ENCODE data around the gene MT1M.
A peak's percentile ranks its signal among the peaks of the same experiment; 100 is the strongest.
"Not testable (repeated sequence)": the region's sequence is repeated elsewhere in the genome, so short reads cannot be mapped to it uniquely, and the experiment has no call there.

The MT1M gene

GRCh38 chr16:56608876-56609462, 23.5 kb upstream of the MT1M start:
- no peak for DNase-seq (ENCODE audit: low read depth in 2 of 2)

DNA sequence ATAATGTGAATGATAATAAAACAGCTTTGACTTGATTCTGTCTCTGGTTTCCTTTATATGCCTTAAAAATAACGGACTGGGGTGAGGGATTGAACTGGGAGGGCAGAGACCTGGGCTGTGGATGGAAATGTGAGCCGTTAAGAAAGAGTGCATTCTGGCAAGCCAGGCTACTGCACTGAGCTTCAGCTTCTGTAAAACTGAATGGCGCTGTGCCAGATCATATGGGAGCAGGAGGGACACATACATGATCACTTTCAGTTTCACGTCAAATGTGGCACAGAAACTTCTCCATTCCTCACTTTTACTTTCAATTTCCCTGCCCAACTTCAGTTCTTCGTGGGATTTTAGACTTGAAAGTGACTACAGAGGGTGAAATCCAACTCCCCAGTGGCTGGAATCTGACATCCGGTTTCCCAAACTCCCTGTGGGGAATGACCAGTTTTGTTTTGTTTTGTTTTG, 23.0 kb upstream of the MT1M start:
- peak; percentile 59 to 65 for DNase-seq (ENCODE audit: low read depth in 2 of 2)

- DNase-seq (ENCODE audit: low read depth in 2 of 2) = peak; percentile 54 to 71
These were observed 22.3 kb upstream of the MT1M start for GRCh38 chr16:56610017-56610608.

- no peak for DNase-seq (ENCODE audit: low read depth in 2 of 2)
These were observed 21.8 kb upstream of the MT1M start for GRCh38 chr16:56610609-56611111.

- DNase-seq (ENCODE audit: low read depth in 2 of 2) = no peak
These were observed 21.1 kb upstream of the MT1M start for GRCh38 chr16:56611281-56611833.

DNA sequence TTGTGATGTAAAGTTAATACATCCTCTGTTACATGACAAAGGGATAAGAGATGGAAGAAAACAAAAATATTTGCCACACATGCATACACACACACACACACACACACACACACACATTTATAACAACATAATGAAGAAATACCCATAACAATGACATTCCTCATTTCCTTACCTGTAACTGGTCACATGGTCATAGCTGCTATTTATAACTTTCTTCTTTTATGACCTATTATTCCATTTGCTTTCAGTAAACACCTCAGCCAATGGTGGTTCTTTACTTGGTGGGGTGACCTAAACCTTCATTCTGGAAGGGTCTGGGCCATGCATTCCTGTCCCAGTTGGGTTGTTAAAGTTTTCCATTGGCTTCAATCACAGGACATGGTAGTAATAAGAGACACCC, 18.8 kb upstream of the MT1M start:
- no peak for DNase-seq (ENCODE audit: low read depth in 2 of 2)

DNA sequence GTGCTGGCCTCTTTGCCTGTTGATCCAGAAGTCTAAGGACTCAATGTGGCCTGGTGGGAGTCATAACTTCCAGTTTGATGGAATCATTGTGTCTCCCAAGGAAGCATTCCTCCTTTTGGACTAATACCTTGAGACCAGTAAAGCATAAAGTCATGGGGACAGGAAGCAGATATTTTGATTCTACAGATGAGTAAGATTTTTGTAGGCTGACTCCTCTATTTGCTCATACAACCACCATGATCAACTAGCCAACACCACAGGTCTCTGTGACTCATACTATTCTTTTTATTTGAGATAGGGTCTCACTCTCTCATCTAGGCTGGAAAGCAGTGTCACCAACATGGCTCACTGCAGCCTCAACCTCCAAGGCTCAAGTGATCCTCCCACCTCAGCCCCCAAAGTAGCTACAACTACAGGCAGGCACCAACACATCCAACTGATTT, 17.9 kb upstream of the MT1M start:
- DNase-seq (ENCODE audit: low read depth in 2 of 2) = no peak

GRCh38 chr16:56615353-56615752, 17.1 kb upstream of the MT1M start:
- DNase-seq (ENCODE audit: low read depth in 2 of 2) = no peak

- DNase-seq (ENCODE audit: low read depth in 2 of 2) = no peak
These were observed 15.7 kb upstream of the MT1M start for GRCh38 chr16:56616608-56617211.

GRCh38 chr16:56617212-56618085, 15.0 kb upstream of the MT1M start:
- DNase-seq (ENCODE audit: low read depth in 2 of 2) = peak in 1 of 2 donors; percentile 61

- no peak for DNase-seq (ENCODE audit: low read depth in 2 of 2)
These were observed 14.3 kb upstream of the MT1M start for GRCh38 chr16:56618138-56618537.

- DNase-seq (ENCODE audit: low read depth in 2 of 2) = no peak
These were observed 12.0 kb upstream of the MT1M start for GRCh38 chr16:56620339-56620897.

DNA sequence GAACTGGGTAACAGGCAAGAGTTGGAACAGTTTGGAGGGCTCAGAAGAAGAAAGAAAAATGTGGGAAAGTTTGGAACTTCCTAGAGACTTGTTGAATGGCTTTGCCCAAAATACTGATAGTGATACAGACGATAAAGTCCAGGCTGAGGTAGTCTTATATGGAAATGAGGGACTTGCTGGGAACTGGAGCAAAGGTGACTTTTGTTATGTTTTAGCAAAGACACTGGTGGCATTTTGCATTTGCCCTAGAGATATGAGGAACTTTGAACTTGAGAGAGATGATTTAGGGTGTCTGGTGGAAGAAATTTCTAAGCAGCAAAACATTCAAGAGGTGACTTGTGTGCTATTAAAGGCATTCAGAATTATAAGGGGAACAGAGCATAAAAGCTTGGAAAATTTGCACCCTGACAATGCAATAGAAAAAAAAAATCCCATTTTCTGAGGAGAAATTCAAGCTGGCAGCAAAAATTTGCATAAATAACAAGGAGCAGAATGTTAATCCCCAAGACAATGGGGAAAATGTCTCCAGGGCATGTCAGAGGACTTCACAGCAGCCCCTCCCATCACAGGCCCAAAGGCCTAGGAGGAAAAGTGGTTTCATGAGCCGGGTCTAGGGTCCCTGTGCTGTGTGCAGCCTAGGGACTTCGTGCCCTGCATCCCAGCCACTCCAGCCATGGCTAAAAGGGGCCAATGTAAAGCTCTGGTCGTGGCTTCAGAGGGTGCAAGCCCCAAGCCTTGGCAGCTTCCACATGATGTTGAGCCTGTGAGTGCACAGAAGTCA, 10.6 kb upstream of the MT1M start:
- DNase-seq (ENCODE audit: low read depth in 2 of 2) = not testable (repeated sequence)

DNA sequence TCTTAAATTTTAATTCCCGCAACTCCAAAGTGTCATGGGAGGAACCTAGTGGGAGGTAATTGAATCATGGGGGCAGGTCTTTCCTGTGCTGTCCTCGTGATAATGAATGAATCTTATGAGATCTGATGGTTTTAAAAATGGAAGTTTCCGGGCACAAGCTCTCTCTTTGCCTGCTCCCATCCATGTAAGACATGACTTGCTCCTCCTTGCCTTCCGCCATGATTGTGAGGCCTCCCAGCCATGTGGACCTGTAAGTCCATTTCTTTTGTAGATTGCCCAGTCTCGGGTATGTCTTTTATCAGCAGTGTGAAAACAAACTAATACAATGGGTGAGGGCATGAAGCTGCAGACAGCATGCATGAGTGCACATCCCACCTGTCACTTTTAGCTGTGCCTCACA, 9.3 kb upstream of the MT1M start:
- DNase-seq (ENCODE audit: low read depth in 2 of 2) = not testable (repeated sequence)

DNA sequence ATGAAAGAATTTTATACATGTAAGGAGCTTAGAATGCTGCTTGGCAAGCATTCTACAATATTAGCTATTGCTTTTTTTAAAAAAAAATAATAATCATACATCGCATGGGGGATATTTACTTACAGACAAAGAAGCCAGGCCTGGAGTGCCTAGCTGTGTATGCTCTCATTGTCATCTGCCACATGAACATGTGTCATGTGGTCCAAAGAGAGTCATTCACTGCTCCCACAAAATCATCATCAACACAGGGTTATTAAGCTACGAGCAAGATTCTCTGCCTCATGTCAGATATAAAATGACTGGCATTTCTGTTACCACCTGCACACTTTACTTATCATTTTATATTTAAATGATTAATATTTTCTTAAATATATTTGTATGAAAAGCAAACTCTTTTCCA, 8.8 kb upstream of the MT1M start:
- DNase-seq (ENCODE audit: low read depth in 2 of 2) = no peak

DNA sequence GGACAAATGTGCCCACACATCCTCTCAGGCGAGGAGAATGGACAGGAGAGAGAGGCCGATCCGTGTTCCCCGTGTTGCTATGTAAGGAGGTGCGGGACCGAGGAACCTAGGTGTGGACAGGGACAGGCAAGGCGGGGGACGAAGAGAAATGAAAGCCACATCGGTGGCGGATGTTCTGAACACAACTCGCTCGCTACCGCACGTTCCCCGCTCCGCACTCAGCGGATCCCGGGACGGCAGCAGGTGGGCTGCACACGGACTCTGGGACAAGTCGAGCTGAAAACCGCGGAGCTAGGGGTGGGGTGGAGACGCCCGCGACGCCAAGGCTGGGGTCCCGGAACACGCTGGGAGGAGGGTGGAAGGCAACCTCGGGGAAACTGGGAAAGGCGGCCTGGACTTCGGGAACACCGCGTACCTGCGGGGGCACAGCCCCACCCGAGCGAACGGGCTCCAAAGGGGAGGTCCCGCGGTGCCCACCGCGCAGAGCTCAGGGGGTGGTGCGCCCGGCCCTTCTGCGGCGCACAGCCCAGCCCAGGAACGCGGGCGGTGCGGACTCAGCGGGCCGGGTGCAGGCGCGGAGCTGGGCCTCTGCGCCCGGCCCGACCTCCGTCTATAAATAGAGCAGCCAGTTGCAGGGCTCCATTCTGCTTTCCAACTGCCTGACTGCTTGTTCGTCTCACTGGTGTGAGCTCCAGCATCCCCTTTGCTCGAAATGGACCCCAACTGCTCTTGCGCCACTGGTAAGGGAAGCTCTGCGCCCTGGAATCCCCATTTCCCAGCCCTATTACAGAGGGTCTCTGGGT, 7.1 kb upstream of the MT1M start, which contains the start of gene MT1E:
TSS of gene MT1E (plus strand) at position 642 of the 803 bp plus-strand sequence. CDS start at position 713, 71 bp downstream.
- DNase-seq (ENCODE audit: low read depth in 2 of 2) = peak; percentile 41 to 55

DNA sequence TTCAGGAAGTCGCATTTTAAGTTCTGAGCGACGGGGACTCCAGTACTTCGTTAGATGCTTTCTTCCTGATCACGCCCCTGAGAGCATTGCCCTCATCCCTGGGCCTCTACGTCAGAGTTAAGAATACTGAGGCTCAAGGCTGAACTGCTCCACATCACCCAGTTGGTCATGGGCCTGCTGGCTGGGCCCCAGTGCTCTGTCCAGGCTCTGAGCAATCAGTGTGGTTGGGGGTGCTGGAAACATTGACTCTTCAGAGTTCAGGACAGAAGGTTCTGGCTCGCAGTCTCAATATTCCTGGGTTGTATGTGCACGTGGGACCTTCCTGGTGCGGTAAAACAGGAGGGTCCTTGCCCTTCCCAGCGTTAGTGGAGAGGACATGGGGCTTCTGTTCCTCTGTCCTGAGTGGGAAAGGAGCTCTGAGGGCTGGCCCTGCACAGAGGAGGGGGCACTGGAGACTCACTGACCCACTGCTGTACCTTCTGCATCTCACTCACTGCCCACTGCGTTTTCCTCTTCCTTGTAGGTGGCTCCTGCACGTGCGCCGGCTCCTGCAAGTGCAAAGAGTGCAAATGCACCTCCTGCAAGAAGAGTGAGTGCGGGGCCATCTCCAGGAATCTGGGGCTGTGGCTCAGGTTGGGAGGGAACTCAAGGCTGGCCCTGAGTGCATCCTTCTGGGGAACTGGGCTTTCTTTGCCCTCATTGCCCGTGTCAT, 6.4 kb upstream of the MT1M start:
- DNase-seq (ENCODE audit: low read depth in 2 of 2) = no peak

DNA sequence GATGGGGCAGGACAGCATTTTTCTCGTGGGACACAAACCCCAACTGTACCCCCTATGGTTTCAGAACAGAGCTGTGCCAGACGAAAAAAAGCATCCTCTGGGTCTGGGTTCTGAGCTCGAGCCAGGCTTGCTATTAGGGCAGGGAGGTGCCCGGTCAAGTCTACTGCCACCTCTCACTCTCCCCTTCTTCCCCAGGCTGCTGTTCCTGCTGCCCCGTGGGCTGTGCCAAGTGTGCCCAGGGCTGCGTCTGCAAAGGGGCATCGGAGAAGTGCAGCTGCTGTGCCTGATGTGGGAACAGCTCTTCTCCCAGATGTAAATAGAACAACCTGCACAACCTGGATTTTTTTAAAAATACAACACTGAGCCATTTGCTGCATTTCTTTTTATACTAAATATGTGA, 5.8 kb upstream of the MT1M start:
- DNase-seq (ENCODE audit: low read depth in 2 of 2) = no peak

Measured in activated CD4-positive, alpha-beta T cell treated with anti-CD3 and anti-CD28 coated beads for 24 hours (primary cell).